GM20000 (cell line): ENCODE results near the gene MRAS.

ENCODE experiments used
- DNase-seq: peaks from one replicate; pipeline ENCODE4 v3.0.0; 2012; ENCODE audit warnings: low spot score
- TF ChIP-seq, protein P1 (sequence below): IDR thresholded peaks from 2 replicates; pipeline ENCODE4 v1.5.1; 2012; ENCODE audit warnings: mild to moderate bottlenecking, control low read depth; ENCODE audit errors: extremely low read depth, missing control alignments

Gene MRAS

DNA sequence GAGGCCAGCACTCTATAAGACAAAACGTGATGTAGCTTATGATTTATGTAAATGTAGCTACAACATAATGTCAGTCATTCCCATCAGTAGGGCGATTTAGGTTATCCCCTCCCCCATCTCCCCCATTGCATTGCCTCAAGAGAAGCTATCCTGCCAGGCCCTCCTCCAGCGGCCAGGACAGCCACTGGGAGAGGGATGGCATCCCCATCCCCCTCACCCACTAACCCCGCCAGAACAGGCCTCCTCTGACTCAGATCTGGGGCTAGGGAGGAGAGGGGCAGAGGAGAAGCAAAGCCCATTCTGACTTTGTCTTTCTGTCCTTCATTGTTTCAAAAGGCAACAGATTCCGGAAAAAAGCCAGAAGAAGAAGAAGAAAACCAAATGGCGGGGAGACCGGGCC, 53.5 kb downstream of the MRAS start:
- DNase-seq: no peak
- TF ChIP-seq, protein P1, sequence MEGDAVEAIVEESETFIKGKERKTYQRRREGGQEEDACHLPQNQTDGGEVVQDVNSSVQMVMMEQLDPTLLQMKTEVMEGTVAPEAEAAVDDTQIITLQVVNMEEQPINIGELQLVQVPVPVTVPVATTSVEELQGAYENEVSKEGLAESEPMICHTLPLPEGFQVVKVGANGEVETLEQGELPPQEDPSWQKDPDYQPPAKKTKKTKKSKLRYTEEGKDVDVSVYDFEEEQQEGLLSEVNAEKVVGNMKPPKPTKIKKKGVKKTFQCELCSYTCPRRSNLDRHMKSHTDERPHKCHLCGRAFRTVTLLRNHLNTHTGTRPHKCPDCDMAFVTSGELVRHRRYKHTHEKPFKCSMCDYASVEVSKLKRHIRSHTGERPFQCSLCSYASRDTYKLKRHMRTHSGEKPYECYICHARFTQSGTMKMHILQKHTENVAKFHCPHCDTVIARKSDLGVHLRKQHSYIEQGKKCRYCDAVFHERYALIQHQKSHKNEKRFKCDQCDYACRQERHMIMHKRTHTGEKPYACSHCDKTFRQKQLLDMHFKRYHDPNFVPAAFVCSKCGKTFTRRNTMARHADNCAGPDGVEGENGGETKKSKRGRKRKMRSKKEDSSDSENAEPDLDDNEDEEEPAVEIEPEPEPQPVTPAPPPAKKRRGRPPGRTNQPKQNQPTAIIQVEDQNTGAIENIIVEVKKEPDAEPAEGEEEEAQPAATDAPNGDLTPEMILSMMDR: no peak

DNA sequence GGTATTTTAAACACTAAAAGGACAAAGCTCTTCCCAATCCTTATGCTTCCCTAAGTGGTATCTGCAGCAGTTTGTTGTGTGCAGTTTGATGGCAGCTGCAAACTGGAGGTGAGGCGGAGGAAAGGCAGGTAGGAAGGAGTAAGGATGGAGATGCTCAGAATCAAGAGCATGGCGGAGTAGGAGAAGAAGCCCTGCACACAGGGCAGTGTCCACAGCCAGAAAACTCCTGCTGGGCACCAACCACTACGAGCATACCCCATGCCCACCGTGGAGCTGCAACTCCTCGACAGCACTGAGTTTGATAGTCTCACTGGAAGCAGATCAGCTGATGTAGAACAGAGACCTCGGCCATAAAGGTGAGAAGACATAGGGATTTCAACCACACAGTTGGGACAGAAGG, 55.7 kb downstream of the MRAS start:
- TF ChIP-seq, protein P1: no peak
- DNase-seq: no peak

DNA sequence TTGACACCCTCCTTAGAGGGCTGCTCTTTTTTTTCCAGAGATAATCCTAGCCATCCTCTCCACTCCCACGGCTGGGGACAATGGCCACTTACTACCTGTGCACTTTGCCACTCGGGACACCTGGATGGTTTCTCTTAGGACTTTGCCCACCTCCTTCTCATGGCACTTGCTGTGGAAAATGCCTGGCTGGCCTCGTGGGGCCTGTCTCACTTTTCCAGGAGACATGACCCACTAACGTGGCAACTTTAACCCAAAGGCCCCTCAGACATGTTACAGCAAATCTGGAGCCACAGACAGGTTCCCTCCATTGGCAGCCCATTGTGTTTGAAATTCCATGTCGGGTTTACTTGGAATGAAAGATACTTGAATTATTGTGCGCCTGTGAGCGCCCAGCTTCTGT, 56.6 kb downstream of the MRAS start:
- DNase-seq: no peak

DNA sequence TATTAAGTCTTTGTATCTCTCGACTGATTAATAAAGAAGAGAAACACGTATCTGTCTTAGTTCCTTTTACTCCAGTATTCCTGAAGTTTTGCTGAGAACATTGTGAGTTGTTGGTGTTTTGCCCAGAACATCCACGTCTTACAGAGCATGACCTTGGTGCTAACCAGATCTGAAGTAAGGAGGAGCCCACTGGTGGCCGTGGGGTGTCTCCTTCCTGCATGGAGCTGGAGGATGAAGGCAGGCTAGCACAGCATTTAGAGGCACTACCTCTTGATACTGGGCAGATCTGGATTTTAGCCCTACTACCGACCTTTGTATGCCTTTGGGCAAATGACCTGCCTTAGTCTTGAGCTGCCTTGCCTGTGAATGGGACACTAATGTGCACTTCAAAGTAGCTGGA, 57.1 kb downstream of the MRAS start:
- DNase-seq: no peak
- TF ChIP-seq, protein P1: no peak

More for the DNA sequence above, 56.6 kb downstream of the MRAS start:
- TF ChIP-seq, protein P1: no peak

GRCh38 chr3:138406606-138407005, 58.2 kb downstream of the MRAS start:
- no peak for DNase-seq
- TF ChIP-seq, protein P1: no peak

DNA sequence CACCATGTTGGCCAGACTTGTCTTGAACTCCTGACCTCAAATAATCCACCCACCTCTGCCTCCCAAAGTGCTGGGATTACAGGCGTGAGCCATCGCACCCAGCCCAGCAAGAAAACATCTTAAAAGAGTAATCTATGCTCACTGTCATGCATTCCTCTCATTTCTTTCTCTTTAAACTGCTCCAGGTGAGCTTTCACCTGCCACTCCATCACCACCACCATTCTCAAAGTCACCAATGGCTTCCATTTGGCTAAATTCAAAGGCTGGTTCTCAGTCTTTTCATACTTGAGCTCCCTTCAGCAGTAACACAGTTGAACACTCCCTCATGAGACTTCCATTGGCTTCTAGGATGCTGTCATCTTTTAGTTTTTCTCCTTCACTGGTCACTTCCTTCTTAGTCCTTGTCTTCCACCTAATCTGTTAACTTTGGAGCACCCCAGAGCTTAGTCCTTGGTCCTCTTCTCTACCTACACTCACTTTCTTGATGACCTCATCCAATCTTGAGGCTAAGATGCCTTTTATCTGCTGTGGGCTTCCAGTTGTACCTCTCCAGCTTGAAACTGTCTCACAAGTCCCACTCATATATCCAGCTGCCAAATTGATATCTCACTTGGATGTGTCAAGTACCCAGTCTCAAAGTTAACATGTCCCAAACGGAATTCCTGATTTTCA, 59.0 kb downstream of the MRAS start:
- no peak for DNase-seq
- TF ChIP-seq, protein P1: no peak

DNA sequence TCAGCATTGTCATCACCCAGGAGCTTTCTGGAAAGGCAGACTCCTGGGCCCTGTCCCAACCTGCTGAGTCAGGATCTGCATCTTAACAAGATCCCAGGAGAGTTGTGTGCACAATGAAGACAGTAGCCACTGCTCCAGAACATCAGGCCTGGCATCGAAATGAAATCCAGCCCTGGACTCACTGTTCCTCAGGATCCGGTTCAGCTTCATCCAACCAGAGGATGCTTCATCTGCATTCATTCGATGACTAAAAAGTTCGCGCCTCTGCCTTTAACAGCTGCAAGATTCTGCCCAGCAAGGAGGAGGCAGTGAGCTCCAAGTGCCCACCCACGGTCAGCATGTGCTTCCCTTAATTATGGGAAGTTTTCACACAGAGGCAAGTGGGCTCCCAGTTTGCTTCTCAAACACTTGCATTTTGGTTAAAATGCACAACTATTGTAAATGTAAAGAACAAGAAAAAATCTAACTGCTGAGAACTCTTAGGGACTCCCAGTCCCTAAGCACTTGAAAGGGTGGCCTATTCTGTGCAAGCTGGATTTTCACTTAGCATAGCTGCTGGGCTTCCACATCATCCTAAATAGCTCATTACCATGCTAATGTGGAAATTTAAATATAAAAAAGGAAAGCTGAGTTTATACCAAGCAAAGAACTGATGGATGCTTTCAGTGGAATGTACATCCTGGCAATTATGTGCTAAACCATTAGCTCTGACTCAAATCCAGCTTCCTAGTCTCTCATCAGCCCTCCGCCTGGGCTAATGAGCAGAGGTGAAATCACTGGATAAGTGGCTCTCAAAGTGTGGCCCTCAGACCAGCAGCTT, 60.6 kb downstream of the MRAS start:
- TF ChIP-seq, protein P1: no peak

More for the DNA sequence above, 60.6 kb downstream of the MRAS start:
- DNase-seq: no peak
